Progenitor cell of endocrine pancreas (in vitro differentiated cells): ENCODE measurements around the gene MAPT. TPM values are rescaled to one million over a fixed set of nuclear protein-coding genes. Genes with fewer than 3 reads are reported as not detected.
A peak's percentile ranks its signal among the peaks of the same experiment; 100 is the strongest.

ENCODE experiments used
- DNase-seq: peaks from one replicate; pipeline ENCODE4 v3.0.0; 2021; ENCODE audit warnings: low spot score; ENCODE audit not compliant: unreplicated experiment
- H3K27ac Mint-ChIP-seq: 2 replicates; pipeline ENCODE4 v1.8.0; 2021; ENCODE audit warnings: mild to moderate bottlenecking, moderate library complexity, mixed read lengths
- H3K27me3 Mint-ChIP-seq: 2 replicates; pipeline ENCODE4 v1.8.0; 2021; ENCODE audit warnings: mixed read lengths
- H3K36me3 Mint-ChIP-seq: 2 replicates; pipeline ENCODE4 v1.8.0; 2022; ENCODE audit warnings: mixed read lengths; ENCODE audit not compliant: insufficient read depth
- H3K4me1 Mint-ChIP-seq: 2 replicates; pipeline ENCODE4 v1.8.0; 2021; ENCODE audit warnings: low read depth, mixed read lengths
- H3K4me3 Mint-ChIP-seq: 2 replicates; pipeline ENCODE4 v1.8.0; 2021; ENCODE audit warnings: low read depth, mild to moderate bottlenecking, moderate library complexity, mixed read lengths
- H3K9me3 Mint-ChIP-seq: 2 replicates; pipeline ENCODE4 v1.8.0; 2021; ENCODE audit warnings: low read depth, mixed read lengths
- total RNA-seq: library from RNA; stranded (reverse); gene quantifications from 2 replicates; pipeline ENCODE4 v1.2.1, GENCODE V29; 2021
- TF ChIP-seq, protein P1 (sequence below): fragments of 200-600 bp; sonication (generic); IDR thresholded peaks from one replicate; pipeline ENCODE4 v1.5.0; 2021; ENCODE audit warnings: antibody characterized with exemption, mild to moderate bottlenecking; ENCODE audit not compliant: unreplicated experiment

The MAPT gene
- total RNA-seq, 1 donor from 2014 or later, result 2.5 TPM

DNA sequence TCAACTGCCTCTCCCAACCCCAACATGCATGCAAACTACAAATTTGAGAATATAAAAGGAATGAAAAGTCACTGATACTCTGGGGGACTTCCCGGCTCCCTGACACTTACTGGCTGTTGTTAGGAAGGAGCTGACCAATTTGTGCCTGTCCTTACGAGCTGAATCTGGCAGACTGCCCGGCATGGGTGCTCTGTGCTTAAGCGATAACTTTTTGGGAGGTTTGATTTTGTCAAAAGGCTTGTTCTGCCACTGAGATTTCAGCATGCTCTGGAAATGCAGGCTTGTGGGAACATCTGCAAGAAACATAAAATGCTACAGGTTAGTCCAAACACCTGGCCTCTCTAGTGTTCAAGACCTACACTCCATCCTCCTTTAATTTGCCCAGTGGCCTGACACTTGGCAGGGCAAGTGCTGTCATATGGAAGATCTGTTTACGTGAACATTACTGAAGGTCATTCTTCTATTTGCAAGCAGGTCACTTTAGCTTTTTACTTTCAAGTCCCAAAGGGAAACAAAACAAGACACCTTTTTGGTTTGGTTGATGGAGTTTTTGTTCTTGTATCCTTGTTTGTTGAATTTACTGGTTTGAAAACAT lies 145.3 kb downstream of the MAPT start:
- no peak for DNase-seq
- Mint-ChIP-seq H3K4me3 (no peak overlapping the region), H3K27ac (peak overlapping the region; percentile 26), H3K9me3 (no peaks in the 10 kb centered on the region), H3K36me3 (peaks cover 28% of the 10 kb centered on the region), H3K4me1 (peaks cover 5% of the 10 kb centered on the region), H3K27me3 (no peaks in the 10 kb centered on the region)
- TF ChIP-seq, protein P1, sequence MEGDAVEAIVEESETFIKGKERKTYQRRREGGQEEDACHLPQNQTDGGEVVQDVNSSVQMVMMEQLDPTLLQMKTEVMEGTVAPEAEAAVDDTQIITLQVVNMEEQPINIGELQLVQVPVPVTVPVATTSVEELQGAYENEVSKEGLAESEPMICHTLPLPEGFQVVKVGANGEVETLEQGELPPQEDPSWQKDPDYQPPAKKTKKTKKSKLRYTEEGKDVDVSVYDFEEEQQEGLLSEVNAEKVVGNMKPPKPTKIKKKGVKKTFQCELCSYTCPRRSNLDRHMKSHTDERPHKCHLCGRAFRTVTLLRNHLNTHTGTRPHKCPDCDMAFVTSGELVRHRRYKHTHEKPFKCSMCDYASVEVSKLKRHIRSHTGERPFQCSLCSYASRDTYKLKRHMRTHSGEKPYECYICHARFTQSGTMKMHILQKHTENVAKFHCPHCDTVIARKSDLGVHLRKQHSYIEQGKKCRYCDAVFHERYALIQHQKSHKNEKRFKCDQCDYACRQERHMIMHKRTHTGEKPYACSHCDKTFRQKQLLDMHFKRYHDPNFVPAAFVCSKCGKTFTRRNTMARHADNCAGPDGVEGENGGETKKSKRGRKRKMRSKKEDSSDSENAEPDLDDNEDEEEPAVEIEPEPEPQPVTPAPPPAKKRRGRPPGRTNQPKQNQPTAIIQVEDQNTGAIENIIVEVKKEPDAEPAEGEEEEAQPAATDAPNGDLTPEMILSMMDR, result no peak

DNA sequence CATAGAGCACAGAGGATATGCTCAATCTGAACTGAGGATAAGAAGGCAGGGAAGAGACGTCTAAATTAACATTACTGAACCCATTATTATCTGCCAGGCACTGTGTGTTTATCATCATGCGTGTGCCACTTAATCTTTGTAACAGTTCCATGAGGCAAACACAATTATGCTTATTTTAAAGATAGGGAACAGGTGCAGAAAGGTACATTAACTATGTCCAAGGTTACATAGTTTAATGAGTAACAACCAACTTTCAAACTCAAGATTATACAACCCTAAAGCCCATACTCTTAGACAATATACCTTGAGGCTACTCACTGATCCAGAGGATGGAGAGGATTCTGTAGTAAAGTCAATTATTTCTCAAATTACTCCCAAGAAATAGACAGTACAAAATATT lies 147.9 kb downstream of the MAPT start:
- TF ChIP-seq, protein P1, result no peak
- Mint-ChIP-seq H3K4me3 (no peak overlapping the region), H3K36me3 (peaks cover 32% of the 10 kb centered on the region)

DNA sequence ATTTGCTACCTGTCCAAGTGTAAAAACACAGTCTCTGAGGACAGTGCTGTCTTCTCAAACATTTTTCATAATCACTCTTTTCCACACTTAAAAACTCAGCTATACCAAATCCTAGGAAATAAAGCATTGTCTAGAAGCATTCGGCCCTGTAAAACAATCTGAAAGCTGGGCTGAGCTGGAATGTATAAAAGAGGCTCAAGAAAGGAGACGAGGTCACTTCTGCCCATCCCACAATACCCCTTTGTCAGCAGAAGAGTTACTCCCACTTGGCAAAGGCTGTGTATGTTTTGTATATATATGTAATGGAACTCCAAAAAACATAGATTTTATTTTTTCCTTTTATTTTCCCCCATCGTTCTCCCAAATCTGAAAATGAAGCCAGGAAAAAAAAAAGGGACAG lies 148.6 kb downstream of the MAPT start:
- H3K27me3 Mint-ChIP-seq, result no peaks in the 10 kb centered on the region
- TF ChIP-seq, protein P1, result no peak
- H3K4me1 Mint-ChIP-seq, result peaks cover 12% of the 10 kb centered on the region
- no peak overlapping the region for H3K4me3 Mint-ChIP-seq
- H3K9me3 Mint-ChIP-seq, result no peaks in the 10 kb centered on the region
- peaks cover 32% of the 10 kb centered on the region for H3K36me3 Mint-ChIP-seq
- no peak for DNase-seq
- H3K27ac Mint-ChIP-seq, result peak overlapping the region; percentile 64

More for the DNA sequence above, 147.9 kb downstream of the MAPT start:
- no peaks in the 10 kb centered on the region for H3K27me3 Mint-ChIP-seq
- no peaks in the 10 kb centered on the region for H3K9me3 Mint-ChIP-seq
- no peak for DNase-seq
- peaks cover 12% of the 10 kb centered on the region for H3K4me1 Mint-ChIP-seq
- H3K27ac Mint-ChIP-seq, result peak overlapping the region; percentile 22

DNA sequence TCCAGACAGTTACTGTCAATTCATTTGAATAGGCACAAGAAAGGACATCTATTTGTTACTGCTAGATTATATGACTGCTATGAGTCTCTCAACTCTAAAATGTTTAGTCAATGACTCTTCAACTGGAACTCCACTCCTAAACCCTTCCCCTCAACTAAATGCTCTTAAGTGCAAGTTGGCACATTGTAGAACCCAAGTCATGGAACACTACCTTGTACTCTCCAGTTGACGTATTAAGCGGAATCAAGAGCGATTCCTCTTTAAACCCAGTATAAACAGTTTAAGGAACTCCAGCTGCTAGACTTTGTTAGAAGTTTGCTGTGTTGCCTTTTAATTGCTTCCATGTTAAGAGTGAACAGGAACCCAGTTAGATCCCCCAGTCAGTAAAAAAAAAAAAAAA lies 149.3 kb downstream of the MAPT start:
- TF ChIP-seq, protein P1, result no peak
- Mint-ChIP-seq H3K4me1 (peaks cover 12% of the 10 kb centered on the region), H3K27ac (peak overlapping the region; percentile 64), H3K36me3 (peaks cover 31% of the 10 kb centered on the region), H3K9me3 (no peaks in the 10 kb centered on the region), H3K4me3 (no peak overlapping the region), H3K27me3 (no peaks in the 10 kb centered on the region)
- no peak for DNase-seq

DNA sequence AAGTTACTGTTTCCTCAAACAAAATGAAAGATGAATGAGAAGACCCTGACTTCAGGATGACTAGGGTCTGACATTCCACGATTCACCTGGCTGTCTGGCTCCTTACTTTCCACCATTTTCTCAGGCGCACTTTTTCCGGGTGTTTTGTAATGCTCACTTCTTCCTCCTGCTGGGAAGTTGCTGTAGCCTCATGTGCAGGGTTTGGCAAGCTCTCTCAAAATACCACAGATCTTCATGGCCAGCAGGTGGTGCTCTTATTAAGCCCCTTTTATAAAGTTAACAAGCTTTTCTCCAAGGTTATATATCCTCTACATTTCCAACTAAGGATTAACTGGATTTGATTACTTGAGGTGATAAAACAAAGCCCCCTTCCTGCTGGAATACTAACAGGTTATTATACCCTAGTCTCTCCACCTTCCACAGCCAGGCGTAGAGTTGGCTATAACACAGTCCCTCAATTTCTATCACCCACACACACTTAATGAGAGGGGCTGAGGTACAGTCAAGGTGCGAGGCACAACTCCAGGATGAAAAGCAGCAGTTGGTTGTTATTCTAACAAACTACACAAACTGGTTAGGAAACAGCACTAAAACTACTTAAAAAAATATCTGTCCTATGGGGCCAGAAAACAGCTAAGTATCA lies 150.1 kb downstream of the MAPT start:
- Mint-ChIP-seq H3K4me3 (no peak overlapping the region), H3K27me3 (no peaks in the 10 kb centered on the region), H3K27ac (peak overlapping the region; percentile 85), H3K4me1 (peaks cover 12% of the 10 kb centered on the region), H3K9me3 (no peaks in the 10 kb centered on the region), H3K36me3 (peaks cover 33% of the 10 kb centered on the region)
- no peak for DNase-seq
- TF ChIP-seq, protein P1, result peak; percentile 82
